HepG2 (cell line): ENCODE measurements around the gene SDK2.

ENCODE experiments used
- HCFC1 ChIP-seq: fragments of 150-350 bp; IDR thresholded peaks from 2 replicates; pipeline ENCODE4 v1.6.1; 2014; ENCODE audit warnings: low read depth, low read length
- MXD4 ChIP-seq: IDR thresholded peaks from 2 replicates; pipeline ENCODE4 v1.6.1; 2016; ENCODE audit warnings: mild to moderate bottlenecking, missing biosample characterization, missing genetic modification reagents
- ZBTB49 ChIP-seq: sonication (generic); formaldehyde crosslinking; IDR thresholded peaks from 2 replicates; pipeline ENCODE4 v1.4.0; 2020; ENCODE audit warnings: missing genetic modification reagents, borderline replicate concordance
- ZNF607 ChIP-seq: sonication (generic); formaldehyde crosslinking; IDR thresholded peaks from 2 replicates; pipeline ENCODE4 v1.5.1; 2020; ENCODE audit warnings: missing genetic modification reagents, mild to moderate bottlenecking, borderline replicate concordance
- ZNF691 ChIP-seq: sonication (generic); formaldehyde crosslinking; IDR thresholded peaks from 2 replicates; pipeline ENCODE4 v1.4.0; 2020; ENCODE audit warnings: missing genetic modification reagents, low read depth, mild to moderate bottlenecking, borderline replicate concordance

- TF ChIP-seq ZNF607 (CRISPR knock-in tag), result no peak
- no peak for TF ChIP-seq ZBTB49 (CRISPR knock-in tag)
- TF ChIP-seq MXD4 (CRISPR knock-in tag), result no peak
- TF ChIP-seq HCFC1, result no peak
- TF ChIP-seq ZNF691, result no peak
These were observed 179.8 kb downstream of the SDK2 start for GRCh38 chr17:73464447-73464846.
